Measurements from ENCODE around the gene KLRG1. TPM values are rescaled to one million over a fixed set of nuclear protein-coding genes. Genes with fewer than 3 reads are reported as not detected.

KLRG1 gene
- total and polyA plus RNA-seq, 3 donors from 2014 or later = 2.4 to 4.6 (median 3.5) TPM

GRCh38 chr12:9027161-9028059 lies 38.1 kb downstream of the KLRG1 start:
- no peaks in the 10 kb centered on the region for H3K4me1 ChIP-seq
- DNase-seq = no peak
- H3K27me3 ChIP-seq = no peaks in the 10 kb centered on the region
- intact Hi-C loops (cut with DNase I; ENCODE audit: low total_unique reads) = no loop called here
- H3K9me3 ChIP-seq = no peaks in the 10 kb centered on the region
- no peak overlapping the region for H3K27ac ChIP-seq
- no peaks in the 10 kb centered on the region for H3K36me3 ChIP-seq (ENCODE audit: low read depth, missing control alignments)
- H3K4me3 ChIP-seq = no peak overlapping the region
- 93% methylated on average over 7 of the region's 7 CpGs for WGBS, 2 donors
- TF ChIP-seq CTCF (IDR thresholded peaks at IDR 0.05) = no peak
- TF ChIP-seq POLR2A (IDR thresholded peaks at IDR 0.05) = no peak

- Histone ChIP-seq H3K4me3 (no peak overlapping the region), H3K36me3 (ENCODE audit: low read depth, missing control alignments) (no peaks in the 10 kb centered on the region), H3K27me3 (no peaks in the 10 kb centered on the region), H3K27ac (no peak overlapping the region), H3K4me1 (no peaks in the 10 kb centered on the region), H3K9me3 (no peaks in the 10 kb centered on the region)
- intact Hi-C loops (cut with DNase I; ENCODE audit: low total_unique reads) = no loop called here
- no peak for TF ChIP-seq POLR2A (IDR thresholded peaks at IDR 0.05)
- no peak for TF ChIP-seq CTCF (IDR thresholded peaks at IDR 0.05)
- no peak for DNase-seq
- 43 to 65% methylated on average over 2 of the region's 2 CpGs for WGBS, 2 donors
Measured at GRCh38 chr12:9030776-9031175, 41.4 kb downstream of the KLRG1 start.

GRCh38 chr12:9032202-9032964 lies 43.0 kb downstream of the KLRG1 start:
- 80 to 87% methylated on average over 5 of the region's 5 CpGs for WGBS, 2 donors
- intact Hi-C loops (cut with DNase I; ENCODE audit: low total_unique reads) = no loop called here
- H3K27me3 ChIP-seq = no peaks in the 10 kb centered on the region
- no peaks in the 10 kb centered on the region for H3K4me1 ChIP-seq
- TF ChIP-seq POLR2A (IDR thresholded peaks at IDR 0.05) (no peak), CTCF (IDR thresholded peaks at IDR 0.05) (no peak)
- H3K27ac ChIP-seq = no peak overlapping the region
- DNase-seq = no peak
- no peaks in the 10 kb centered on the region for H3K36me3 ChIP-seq (ENCODE audit: low read depth, missing control alignments)
- no peak overlapping the region for H3K4me3 ChIP-seq
- no peaks in the 10 kb centered on the region for H3K9me3 ChIP-seq

GRCh38 chr12:9033265-9033887 lies 44.0 kb downstream of the KLRG1 start:
- H3K9me3 ChIP-seq = no peaks in the 10 kb centered on the region
- H3K27me3 ChIP-seq = no peaks in the 10 kb centered on the region
- H3K4me3 ChIP-seq = no peak overlapping the region
- WGBS, 2 donors = 94 to 95% methylated on average over 2 of the region's 2 CpGs
- no peak for TF ChIP-seq POLR2A (IDR thresholded peaks at IDR 0.05)
- TF ChIP-seq CTCF (IDR thresholded peaks at IDR 0.05) = no peak
- intact Hi-C loops (cut with DNase I; ENCODE audit: low total_unique reads) = no loop called here
- H3K4me1 ChIP-seq = no peaks in the 10 kb centered on the region
- no peak for DNase-seq
- H3K27ac ChIP-seq = no peak overlapping the region
- H3K36me3 ChIP-seq (ENCODE audit: low read depth, missing control alignments) = no peaks in the 10 kb centered on the region

Data from testis (tissue), 3 donors.